K562 (cell line): ENCODE measurements around the gene FAM169A. TPM values are rescaled to one million over a fixed set of nuclear protein-coding genes. Genes with fewer than 3 reads are reported as not detected.

Experiments used
- ATAC-seq: fragments of 200-7000 bp; cut with Tn5 transposase; 3 replicates; pipeline ENCODE4 v1.9.1; 2020; ENCODE audit warnings: moderate library complexity
- BruUV-seq: library from RNA; stranded (reverse); fragments of 400-500 nt; replicated peaks from 2 replicates; lab custom pipeline; 2021; lab: Mats Ljungman, UMichigan
- CTCF ChIA-PET: fragments of 300-600 bp; formaldehyde crosslinking; extraction: SDS; loops from one replicate; lab custom pipeline; 2021; ENCODE audit warnings: low intra/inter-chr PET ratio; lab: Yijun Ruan, JAX
- POLR2A ChIA-PET: fragments of 300-600, 350-650 bp; sonication (Branson Sonifier 250); formaldehyde crosslinking; extraction: SDS; loops from one replicate; lab custom pipeline; 2021; ENCODE audit warnings: antibody characterized with exemption, inconsistent platforms; lab: Yijun Ruan, JAX
- DNase-seq, 4 experiments: peaks; one replicate each; pipeline versions ENCODE4 v3.0.0 to v3.0.0-alpha.2; 2011 to 2018; ENCODE audit warnings: low spot score in 3 of 4, mixed read lengths in 3 of 4; ENCODE audit errors: extremely low read depth in 1 of 4
- FAIRE-seq: peaks from 2 replicates; lab custom pipeline; 2011; peaks lifted over from hg19 to GRCh38; lab: Jason Lieb, UNC
- H2AFZ ChIP-seq: 2 replicates; pipeline ENCODE4 v1.6.0; 2011; ENCODE audit warnings: low read depth, low read length, control low read depth, inconsistent platforms
- H3K27ac ChIP-seq: fragments of 200-600 bp; 3 replicates; pipeline ENCODE4 v1.8.0; 2011; ENCODE audit warnings: low read depth, mild to moderate bottlenecking, control low read depth, inconsistent platforms, low read length, moderate library complexity, mixed read lengths; ENCODE audit errors: extremely low read depth
- H3K27me3 ChIP-seq, 2 experiments: fragments of 300-600 bp in 1 of 2; 2 replicates in 1 of 2; 3 replicates in 1 of 2; pipeline versions ENCODE4 v1.6.0 to v1.8.0; 2011; ENCODE audit warnings: inconsistent platforms in 2 of 2, low read length in 2 of 2, mild to moderate bottlenecking in 1 of 2, mixed read lengths in 1 of 2, moderate library complexity in 1 of 2; ENCODE audit not compliant: control insufficient read depth in 2 of 2, insufficient read depth in 2 of 2
- H3K36me3 ChIP-seq: fragments of 300-600 bp; 3 replicates; pipeline ENCODE4 v1.8.0; 2011; ENCODE audit warnings: mild to moderate bottlenecking, low read length, inconsistent platforms; ENCODE audit not compliant: control insufficient read depth, insufficient read depth
- H3K4me1 ChIP-seq, 2 experiments: fragments of 200-600 bp in 1 of 2; replicated peaks in 1 of 2; 2 replicates in 1 of 2; 3 replicates in 1 of 2; pipeline versions ENCODE4 v1.5.1 to v1.8.0; 2011; ENCODE audit warnings: inconsistent platforms in 2 of 2, low read length in 2 of 2, mild to moderate bottlenecking in 1 of 2, mixed read lengths in 1 of 2, moderate library complexity in 1 of 2; ENCODE audit not compliant: control insufficient read depth in 2 of 2, insufficient read depth in 2 of 2
- H3K4me2 ChIP-seq: 2 replicates; pipeline ENCODE4 v1.6.1; 2011; ENCODE audit warnings: low read length, control low read depth, inconsistent platforms, mixed read lengths; ENCODE audit not compliant: insufficient read depth
- H3K4me3 ChIP-seq: fragments of 200-600 bp; sonication (generic), shearing (Covaris generic); 2 replicates; pipeline ENCODE4 v1.5.1; 2016; ENCODE audit warnings: control low read depth, inconsistent platforms
- H3K79me2 ChIP-seq: fragments of 200-600 bp; 3 replicates; pipeline ENCODE4 v1.8.0; 2011; ENCODE audit warnings: low read length, inconsistent platforms; ENCODE audit not compliant: control insufficient read depth, insufficient read depth
- H3K9ac ChIP-seq, 2 experiments: 2 replicates each; pipeline versions ENCODE4 v1.6.0 to v1.6.1; 2011; ENCODE audit warnings: low read depth in 2 of 2, low read length in 2 of 2, control low read depth in 1 of 2, inconsistent platforms in 1 of 2, mild to moderate bottlenecking in 1 of 2, mixed read lengths in 1 of 2; ENCODE audit not compliant: insufficient read depth in 1 of 2
- H3K9me1 ChIP-seq: one replicate; pipeline ENCODE4 v1.6.0; 2011; ENCODE audit warnings: inconsistent platforms, mild to moderate bottlenecking, low read length, moderate library complexity; ENCODE audit not compliant: control insufficient read depth, insufficient read depth
- H3K9me3 ChIP-seq: replicated peaks from 2 replicates; pipeline ENCODE4 v1.5.1; 2011; ENCODE audit warnings: low read depth, low read length, inconsistent platforms; ENCODE audit not compliant: control insufficient read depth, insufficient read depth
- H4K20me1 ChIP-seq: replicated peaks from 2 replicates; pipeline ENCODE4 v1.6.1; 2011; ENCODE audit warnings: low read length, inconsistent platforms, mixed read lengths; ENCODE audit not compliant: control insufficient read depth, insufficient read depth
- ADNP ChIP-seq: fragments of 200-800 bp; sonication (Bioruptor generic); IDR thresholded peaks from 2 replicates; pipeline ENCODE4 v1.6.1; 2016; ENCODE audit warnings: missing genetic modification characterization, missing compliant biosample characterization
- CHD1 ChIP-seq: fragments of 200-600 bp; sonication (generic); IDR thresholded peaks from one replicate; pipeline ENCODE4 v1.6.1; 2012; ENCODE audit warnings: mild to moderate bottlenecking, moderate library complexity, low read length, inconsistent platforms
- CTBP1 ChIP-seq: fragments of 450-650 bp; IDR thresholded peaks from 2 replicates; pipeline ENCODE4 v1.6.1; 2016; ENCODE audit warnings: borderline replicate concordance
- ELF1 ChIP-seq: fragments of 200-800 bp; sonication (Bioruptor generic); IDR thresholded peaks from 2 replicates; pipeline ENCODE4 v1.6.1; 2016; ENCODE audit warnings: missing genetic modification characterization, missing compliant biosample characterization
- ESRRA ChIP-seq: fragments of 450-650 bp; IDR thresholded peaks from 2 replicates; pipeline ENCODE4 v1.6.1; 2014; ENCODE audit warnings: low read depth, mild to moderate bottlenecking, moderate library complexity, borderline replicate concordance
- HNRNPLL ChIP-seq: fragments of 200-400 bp; formaldehyde crosslinking; IDR thresholded peaks from 2 replicates; pipeline ENCODE4 v1.6.1; 2017; ENCODE audit warnings: low read length, low read depth, mild to moderate bottlenecking; ENCODE audit not compliant: poor library complexity, severe bottlenecking
- MAZ ChIP-seq, 2 experiments: fragments of 450-650 bp in 1 of 2; sonication (generic) in 1 of 2; formaldehyde crosslinking; IDR thresholded peaks in 1 of 2; conservative IDR thresholded peaks in 1 of 2; 2 replicates each; pipeline versions ENCODE4 v1.4.0 to v1.5.0; 2020; ENCODE audit warnings: mild to moderate bottlenecking in 1 of 2, missing genetic modification reagents in 1 of 2
- MCM2 ChIP-seq: fragments of 450-650 bp; IDR thresholded peaks from 2 replicates; pipeline ENCODE4 v1.6.1; 2017; ENCODE audit warnings: low read depth, mild to moderate bottlenecking
- MTA3 ChIP-seq: fragments of 450-650 bp; formaldehyde crosslinking; IDR thresholded peaks from 2 replicates; pipeline ENCODE4 v1.6.1; 2017; ENCODE audit warnings: mild to moderate bottlenecking, borderline replicate concordance
- NFRKB ChIP-seq: fragments of 450-650 bp; IDR thresholded peaks from 2 replicates; pipeline ENCODE4 v1.6.1; 2016; ENCODE audit warnings: low read depth
- RBM25 ChIP-seq: fragments of 200-400 bp; formaldehyde crosslinking; IDR thresholded peaks from 2 replicates; pipeline ENCODE4 v1.6.1; 2018; ENCODE audit warnings: low read length, low read depth, moderate library complexity; ENCODE audit not compliant: severe bottlenecking
- RNF2 ChIP-seq: sonication (generic); IDR thresholded peaks from 2 replicates; pipeline ENCODE4 v1.6.1; 2016
- SAP30 ChIP-seq: fragments of 200-600 bp; sonication (generic); IDR thresholded peaks from 2 replicates; pipeline ENCODE4 v1.6.1; 2012; ENCODE audit warnings: borderline replicate concordance, low read depth, mild to moderate bottlenecking, moderate library complexity, low read length, control low read depth, inconsistent platforms; ENCODE audit not compliant: insufficient read depth, poor library complexity, severe bottlenecking
- SMAD4 ChIP-seq: fragments of 250-450 bp; sonication (Bioruptor Pico); conservative IDR thresholded peaks from 2 replicates; pipeline ENCODE4 v1.8.0; 2021; ENCODE audit warnings: inconsistent platforms, mild to moderate bottlenecking, moderate library complexity
- SNIP1 ChIP-seq: fragments of 450-650 bp; IDR thresholded peaks from 2 replicates; pipeline ENCODE4 v1.7.1; 2017; ENCODE audit warnings: low read depth, mild to moderate bottlenecking
- TOE1 ChIP-seq, 2 experiments: fragments of 450-650 bp in 1 of 2; sonication (generic) in 1 of 2; formaldehyde crosslinking in 1 of 2; IDR thresholded peaks; 2 replicates each; pipeline versions ENCODE4 v1.7.1 to v1.8.0; 2016 to 2022; ENCODE audit warnings: borderline replicate concordance in 2 of 2, mild to moderate bottlenecking in 2 of 2, antibody characterized with exemption in 1 of 2, inconsistent platforms in 1 of 2, low read depth in 1 of 2, missing genetic modification reagents in 1 of 2, moderate library complexity in 1 of 2
- WHSC1 ChIP-seq: IDR thresholded peaks from one replicate; pipeline ENCODE4 v1.6.1; 2012; ENCODE audit warnings: low read length, control low read depth, inconsistent platforms
- YBX1 ChIP-seq: fragments of 450-650 bp; IDR thresholded peaks from 2 replicates; pipeline ENCODE4 v1.7.1; 2016; ENCODE audit warnings: mild to moderate bottlenecking
- ZKSCAN1 ChIP-seq: fragments of 150-350 bp; IDR thresholded peaks from 2 replicates; pipeline ENCODE4 v1.6.1; 2016; ENCODE audit warnings: low read depth, low read length
- ZNF24 ChIP-seq: fragments of 450-650 bp; IDR thresholded peaks from 2 replicates; pipeline ENCODE4 v1.6.1; 2016
- ZNF551 ChIP-seq: fragments of 250-450 bp; sonication (Bioruptor Pico); IDR thresholded peaks from 2 replicates; pipeline ENCODE4 v1.5.0; 2021; ENCODE audit warnings: mild to moderate bottlenecking, moderate library complexity
- ZNF561 ChIP-seq: fragments of 450-650 bp; formaldehyde crosslinking; conservative IDR thresholded peaks from 2 replicates; pipeline ENCODE4 v1.4.0; 2020; ENCODE audit warnings: mild to moderate bottlenecking, moderate library complexity
- WGBS: fragments of 100-300 bp; shearing (Covaris generic); methylation state at CpG from one replicate; pipeline ENCODE4 v1.1.6; 2016; ENCODE audit warnings: low coverage, mixed read lengths; ENCODE audit not compliant: insufficient coverage; ENCODE audit errors: missing lambda C conversion rate; 5-methylcytosine and 5-hydroxymethylcytosine counted together
- in situ Hi-C: fragments of 300-500 bp; cut with MboI; formaldehyde crosslinking; loops from 4 replicates; pipeline ENCODE4 v1.15.0; 2018; ENCODE audit warnings: inconsistent platforms, mixed read lengths
- intact Hi-C: fragments of 100-400 bp; cut with micrococcal nuclease; formaldehyde crosslinking; loops from 2 replicates; pipeline ENCODE4 v1.14.2; 2022
- polyA plus RNA-seq, 8 experiments: library from polyadenylated mRNA; depleted of rRNA in 4 of 8; stranded (reverse) in 5 of 8; unstranded in 3 of 8; fragments of >200 nt; fragmentation: Nextera tagmentation in 2 of 8; fragmentation: Illumina TruSeq in 1 of 8; extraction: Ambion mirVana in 2 of 8; extraction: Trizol in 1 of 8; gene quantifications; 2 replicates each; pipeline versions ENCODE4 v1.2.1 to v1.2.3, GENCODE V29; 2011 to 2014; ENCODE audit warnings: inconsistent platforms in 1 of 8, missing spikeins in 1 of 8
- total RNA-seq, 7 experiments: library from RNA; depleted of rRNA in 6 of 7; stranded (reverse); fragments of >200 nt in 6 of 7; fragmentation: Illumina TruSeq in 2 of 7; extraction: Trizol in 2 of 7; gene quantifications; 2 replicates each; pipeline versions ENCODE4 v1.2.1 to v1.2.3, GENCODE V29; 2011 to 2021; ENCODE audit warnings: low replicate concordance in 1 of 7
- TF ChIP-seq, protein P1 (sequence below): fragments of 450-650 bp; formaldehyde crosslinking; IDR thresholded peaks from 2 replicates; pipeline ENCODE4 v1.4.0; 2020; ENCODE audit warnings: mild to moderate bottlenecking, moderate library complexity

FAM169A gene
- total and polyA plus RNA-seq, 9 of the 15 experiments (the other 6 are each of a cell fraction or from before 2014, with no cell fraction given), result 0.01 to 0.04 TPM; not detected in 7

DNA sequence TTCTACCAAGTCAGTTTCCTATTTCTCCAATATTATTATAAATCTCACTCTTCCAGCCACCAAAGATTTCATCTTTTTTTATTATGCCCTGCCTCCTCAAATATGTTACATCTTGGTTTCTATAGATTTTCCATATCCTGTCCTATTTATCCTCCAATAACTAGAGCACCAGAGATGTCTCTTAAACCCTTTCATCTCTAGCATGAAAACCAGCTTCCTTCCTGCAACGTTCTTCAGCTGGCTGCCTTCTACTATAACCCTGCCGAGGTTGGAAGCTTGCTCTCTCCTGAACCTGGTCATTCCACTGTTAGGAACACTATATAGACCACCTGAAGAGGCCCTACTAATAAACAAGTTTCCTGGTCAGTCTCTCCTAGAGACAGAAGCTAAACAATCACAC, 27.9 kb downstream of the FAM169A start (continued):
- TF ChIP-seq MTA3 (no peak), MCM2 (no peak), NFRKB (no peak), YBX1 (no peak), ESRRA (no peak), RNF2 (no peak), MAZ (CRISPR knock-in tag; conservative IDR thresholded peaks at IDR 0.05 in 1 of 2, IDR thresholded peaks at IDR 0.05 in 1 of 2) (no peak), SNIP1 (no peak), RBM25 (no peak), WHSC1 (no peak)

DNA sequence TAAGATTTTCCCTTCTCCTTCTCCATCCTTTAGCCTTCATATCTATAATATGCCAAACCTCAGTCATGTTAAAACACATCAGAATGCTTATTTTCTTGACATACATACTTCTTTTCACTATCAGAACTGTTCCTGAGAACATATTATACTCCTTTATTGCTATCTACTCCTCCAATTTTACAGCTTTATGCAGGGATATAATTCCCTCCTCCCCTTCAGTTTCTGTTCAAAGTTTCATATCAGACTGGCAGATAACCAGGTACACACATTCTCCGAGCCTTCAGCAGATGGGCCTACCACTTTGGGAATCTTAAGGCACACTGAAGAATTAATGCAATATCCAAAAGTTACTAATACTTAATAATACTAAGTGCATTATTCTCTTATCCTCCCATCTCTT, 29.1 kb downstream of the FAM169A start:
- BruUV-seq, result no TSS peak
- intact Hi-C loops (no loop called here), in situ Hi-C loops (no loop called here)
- Histone ChIP-seq H3K9me1 (no peaks in the 10 kb centered on the region), H3K36me3 (no peaks in the 10 kb centered on the region), H3K79me2 (no peaks in the 10 kb centered on the region), H3K4me3 (no peak overlapping the region), H3K9me3 (no peaks in the 10 kb centered on the region), H3K4me1 (no peaks in the 10 kb centered on the region), H4K20me1 (no peaks in the 10 kb centered on the region), H2AFZ (no peak overlapping the region), H3K9ac (no peak overlapping the region), H3K4me2 (no peak overlapping the region), H3K27me3 (peaks cover 0 to 3% of the 10 kb centered on the region in 2 experiments; a peak in 3 of 5 replicates), H3K27ac (no peak overlapping the region)
- ATAC-seq (no peak), FAIRE-seq (no peak), DNase-seq (no peak)
- TF ChIP-seq CHD1 (no peak), ZNF551 (CRISPR knock-in tag) (no peak), TOE1 (IDR thresholded peaks at IDR 0.05; ENCODE audit: borderline replicate concordance) (no peak), TOE1 (CRISPR knock-in tag; IDR thresholded peaks at IDR 0.05; ENCODE audit: borderline replicate concordance, low read depth) (no peak), ZNF24 (no peak), ELF1 (tag) (no peak), ZKSCAN1 (no peak), SAP30 (no peak), ADNP (tag) (no peak), CTBP1 (no peak), HNRNPLL (no peak), SMAD4 (CRISPR knock-in tag) (no peak), ZNF561 (CRISPR knock-in tag) (no peak)
- TF ChIP-seq, protein P1, sequence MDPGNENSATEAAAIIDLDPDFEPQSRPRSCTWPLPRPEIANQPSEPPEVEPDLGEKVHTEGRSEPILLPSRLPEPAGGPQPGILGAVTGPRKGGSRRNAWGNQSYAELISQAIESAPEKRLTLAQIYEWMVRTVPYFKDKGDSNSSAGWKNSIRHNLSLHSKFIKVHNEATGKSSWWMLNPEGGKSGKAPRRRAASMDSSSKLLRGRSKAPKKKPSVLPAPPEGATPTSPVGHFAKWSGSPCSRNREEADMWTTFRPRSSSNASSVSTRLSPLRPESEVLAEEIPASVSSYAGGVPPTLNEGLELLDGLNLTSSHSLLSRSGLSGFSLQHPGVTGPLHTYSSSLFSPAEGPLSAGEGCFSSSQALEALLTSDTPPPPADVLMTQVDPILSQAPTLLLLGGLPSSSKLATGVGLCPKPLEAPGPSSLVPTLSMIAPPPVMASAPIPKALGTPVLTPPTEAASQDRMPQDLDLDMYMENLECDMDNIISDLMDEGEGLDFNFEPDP (CRISPR knock-in tag), result no peak
- ChIA-PET CTCF (no interaction called here), POLR2A (no interaction called here)
- WGBS, result 0% methylated on average over 1 of the region's 1 CpG
